Naive thymus-derived CD4-positive, alpha-beta T cell (primary cell): ENCODE measurements around the gene USP19. TPM values are rescaled to one million over a fixed set of nuclear protein-coding genes. Genes with fewer than 3 reads are reported as not detected.
A peak's percentile ranks its signal among the peaks of the same experiment; 100 is the strongest.

Experiments used
- ATAC-seq: fragments of 150-1000 bp; cut with Tn5 transposase; 2 replicates; pipeline ENCODE4 v1.10.0; 2021; ENCODE audit warnings: mild to moderate bottlenecking, moderate library complexity
- CTCF ChIA-PET: fragments of 350-600 bp; sonication (Branson Sonifier 250); formaldehyde crosslinking; loops from one replicate; lab custom pipeline; 2021; ENCODE audit warnings: antibody characterized with exemption; lab: Charles Lee
- POLR2A ChIA-PET: fragments of 350-600 bp; sonication (Branson Sonifier 250); formaldehyde crosslinking; loops from one replicate; lab custom pipeline; 2021; ENCODE audit warnings: antibody characterized with exemption, inconsistent platforms; lab: Charles Lee
- DNase-seq, 9 donors: peaks; one replicate each; pipeline versions ENCODE4 v3.0.0 to v3.0.0-alpha.2; 2020 to 2022; ENCODE audit warnings: mixed read lengths in 1 of 9
- H3K27ac ChIP-seq: one replicate; pipeline ENCODE4 v1.7.0; 2013; ENCODE audit warnings: mild to moderate bottlenecking, low read depth, low read length, moderate library complexity
- H3K27me3 ChIP-seq, 2 donors: one replicate each; pipeline ENCODE4 v1.7.0; 2013; ENCODE audit warnings: low read length in 2 of 2, mild to moderate bottlenecking in 2 of 2, moderate library complexity in 2 of 2; ENCODE audit not compliant: control insufficient read depth in 2 of 2, insufficient read depth in 2 of 2
- H3K36me3 ChIP-seq, 3 experiments: 1 replicate in 2 of 3; 2 replicates in 1 of 3; pipeline ENCODE4 v1.7.0; 2013; ENCODE audit warnings: low read length in 3 of 3, mild to moderate bottlenecking in 3 of 3, moderate library complexity in 1 of 3; ENCODE audit not compliant: insufficient read depth in 3 of 3, control insufficient read depth in 2 of 3
- H3K4me1 ChIP-seq, 2 donors: one replicate each; pipeline ENCODE4 v1.7.0; 2013; ENCODE audit warnings: low read length in 2 of 2, mild to moderate bottlenecking in 2 of 2, moderate library complexity in 1 of 2; ENCODE audit not compliant: control insufficient read depth in 2 of 2, insufficient read depth in 2 of 2
- H3K4me3 ChIP-seq: 2 replicates; pipeline ENCODE4 v1.7.0; 2013; ENCODE audit warnings: mild to moderate bottlenecking, low read length
- H3K9me3 ChIP-seq, 3 experiments: 1 replicate in 2 of 3; 2 replicates in 1 of 3; pipeline ENCODE4 v1.7.0; 2013; ENCODE audit warnings: low read length in 3 of 3; ENCODE audit not compliant: control insufficient read depth in 2 of 3
- H3K27ac Mint-ChIP-seq, 9 donors: one replicate each; pipeline ENCODE4 v1.8.0; 2020 to 2022; ENCODE audit warnings: mixed read lengths in 9 of 9, mild to moderate bottlenecking in 8 of 9, moderate library complexity in 5 of 9, inconsistent platforms in 2 of 9
- H3K27me3 Mint-ChIP-seq, 5 donors: one replicate each; pipeline ENCODE4 v1.8.0; 2021 to 2022; ENCODE audit warnings: mixed read lengths in 5 of 5, mild to moderate bottlenecking in 1 of 5
- H3K36me3 Mint-ChIP-seq, 5 donors: one replicate each; pipeline ENCODE4 v1.8.0; 2020 to 2022; ENCODE audit warnings: mixed read lengths in 5 of 5, mild to moderate bottlenecking in 3 of 5, inconsistent platforms in 1 of 5
- H3K4me1 Mint-ChIP-seq, 7 donors: one replicate each; pipeline ENCODE4 v1.8.0; 2020 to 2022; ENCODE audit warnings: mixed read lengths in 7 of 7, mild to moderate bottlenecking in 3 of 7, inconsistent platforms in 1 of 7
- H3K4me3 Mint-ChIP-seq, 10 donors: one replicate each; pipeline ENCODE4 v1.8.0; 2020 to 2022; ENCODE audit warnings: mild to moderate bottlenecking in 10 of 10, mixed read lengths in 10 of 10, moderate library complexity in 6 of 10, inconsistent platforms in 2 of 10
- H3K9me3 Mint-ChIP-seq, 11 donors: one replicate each; pipeline ENCODE4 v1.8.0; 2020 to 2022; ENCODE audit warnings: mixed read lengths in 11 of 11, mild to moderate bottlenecking in 4 of 11, inconsistent platforms in 1 of 11, moderate library complexity in 1 of 11
- intact Hi-C, 2 donors: fragments of 100-400 bp; cut with micrococcal nuclease; formaldehyde crosslinking; loops; one replicate each; pipeline ENCODE4 v1.15.1; 2023
- polyA plus RNA-seq, 2 donors: library from polyadenylated mRNA; unstranded; fragments of 300-500 nt; fragmentation: Illumina TruSeq; gene quantifications; one replicate each; pipeline ENCODE4 v1.2.3, GENCODE V29; 2021
- total RNA-seq, 6 experiments: library from RNA in 5 of 6; stranded (reverse) in 5 of 6; gene quantifications; 1 replicate in 5 of 6; 2 replicates in 1 of 6; pipeline ENCODE4 v1.2.3 and lab custom pipeline; 2021 to 2026

Gene USP19
- total and polyA plus RNA-seq, 7 experiments from 2014 or later: 29.9 to 106 (median 70.8) TPM

- ChIA-PET CTCF (interaction anchor here (0.7 kb wide), 1 partner anchor 682 kb away, joined by 3 read pairs; no protein-coding TSS in a partner anchor), POLR2A (interaction anchor here (3.9 to 7.8 kb wide), 2 partner anchors 15 to 30 kb away, joined by 61 to 84 read pairs; partner anchors contain the start of genes QARS1 and QRICH1)
- Mint-ChIP-seq H3K27me3 (no peaks in the 10 kb centered on the region), H3K36me3 (peaks cover 0 to 5% (median under 1%) of the 10 kb centered on the region in 5 donors), H3K27ac (peak overlapping the region; percentile 83 to 96 (median 91)), H3K4me1 (peaks cover 0 to 28% (median 21%) of the 10 kb centered on the region in 7 donors), H3K4me3 (peak overlapping the region in 2 of 10 donors; percentile 83 to 90), H3K9me3 (no peaks in the 10 kb centered on the region)
- peaks cover 17 to 24% of the 10 kb centered on the region in 2 donors for H3K4me1 ChIP-seq
- H3K36me3 ChIP-seq: peaks cover 6 to 24% (median 8%) of the 10 kb centered on the region in 3 experiments
- no peak overlapping the region for H3K4me3 ChIP-seq
- no peaks in the 10 kb centered on the region for H3K27me3 ChIP-seq
- no peak for DNase-seq
- no peak overlapping the region for H3K27ac ChIP-seq
- no peaks in the 10 kb centered on the region for H3K9me3 ChIP-seq
- no peak for ATAC-seq
- intact Hi-C loops: loop anchor here in 1 of 2 donors (5.0 kb wide), 1 partner anchor 405 kb away; the partner anchor contains the start of gene IP6K2
Measured at GRCh38 chr3:49122451-49122850, 1.8 kb upstream of the USP19 start.

- Histone ChIP-seq H3K36me3 (peaks cover 10 to 28% (median 12%) of the 10 kb centered on the region in 3 experiments), H3K27me3 (no peaks in the 10 kb centered on the region), H3K27ac (peak overlapping the region; percentile 92), H3K4me3 (no peak overlapping the region), H3K9me3 (no peaks in the 10 kb centered on the region), H3K4me1 (peaks cover 17 to 27% of the 10 kb centered on the region in 2 donors)
- H3K4me3 Mint-ChIP-seq: peak overlapping the region; percentile 35 to 97 (median 85)
- H3K27ac Mint-ChIP-seq: peak overlapping the region; percentile 83 to 96 (median 91)
- H3K27me3 Mint-ChIP-seq: no peaks in the 10 kb centered on the region
- H3K36me3 Mint-ChIP-seq: peaks cover 0 to 7% (median 3%) of the 10 kb centered on the region in 5 donors
- ChIA-PET POLR2A (interaction anchor here (1.2 to 7.8 kb wide), 7 partner anchors 10 to 218 kb away, joined by 3 to 84 read pairs (median 16); partner anchors contain the start of genes LAMB2, NDUFAF3, QARS1 and QRICH1), CTCF (interaction anchor here (0.7 to 2.6 kb wide), 3 partner anchors 28 to 682 kb away, joined by 3 to 8 read pairs (median 6); partner anchors contain the start of gene QRICH1)
- no peak for ATAC-seq
- no peaks in the 10 kb centered on the region for H3K9me3 Mint-ChIP-seq
- intact Hi-C loops: loop anchor here in 1 of 2 donors (5.0 kb wide), 1 partner anchor 405 kb away; the partner anchor contains the start of gene IP6K2
- DNase-seq: no peak
- peaks cover 0 to 31% (median 21%) of the 10 kb centered on the region in 7 donors for H3K4me1 Mint-ChIP-seq
Measured at GRCh38 chr3:49122022-49122421, 1.4 kb upstream of the USP19 start.

GRCh38 chr3:49121132-49121736, 611 bp upstream of the USP19 start:
- Histone ChIP-seq H3K4me3 (peak overlapping the region; percentile 70), H3K36me3 (peaks cover 12 to 36% (median 18%) of the 10 kb centered on the region in 3 experiments), H3K27me3 (no peaks in the 10 kb centered on the region), H3K4me1 (peaks cover 17 to 27% of the 10 kb centered on the region in 2 donors), H3K27ac (peak overlapping the region; percentile 92), H3K9me3 (no peaks in the 10 kb centered on the region)
- no peaks in the 10 kb centered on the region for H3K27me3 Mint-ChIP-seq
- DNase-seq: peak in 1 of 9 donors; percentile 20
- ChIA-PET POLR2A (interaction anchor here (0.6 to 7.8 kb wide), 25 partner anchors 9 to 819 kb away, joined by 3 to 84 read pairs (median 4); partner anchors contain the start of genes ARIH2, CCDC71, DAG1 and IMPDH2), CTCF (interaction anchor here (0.5 to 2.6 kb wide), 5 partner anchors 9 to 136 kb away, joined by 3 to 8 read pairs (median 6); partner anchors contain the start of gene QRICH1)
- intact Hi-C loops: loop anchor here (2.0 to 5.0 kb wide), 3 partner anchors 38 to 404 kb away; partner anchors contain the start of genes CCDC71 (in 1 of the 2) and IP6K2 (in 1 of the 2)
- peaks cover 0 to 9% (median 7%) of the 10 kb centered on the region in 5 donors for H3K36me3 Mint-ChIP-seq
- H3K27ac Mint-ChIP-seq: peak overlapping the region; percentile 83 to 96 (median 91)
- no peaks in the 10 kb centered on the region for H3K9me3 Mint-ChIP-seq
- no peak for ATAC-seq
- peaks cover 0 to 31% (median 24%) of the 10 kb centered on the region in 7 donors for H3K4me1 Mint-ChIP-seq
- peak overlapping the region; percentile 80 to 97 (median 88) for H3K4me3 Mint-ChIP-seq

DNA sequence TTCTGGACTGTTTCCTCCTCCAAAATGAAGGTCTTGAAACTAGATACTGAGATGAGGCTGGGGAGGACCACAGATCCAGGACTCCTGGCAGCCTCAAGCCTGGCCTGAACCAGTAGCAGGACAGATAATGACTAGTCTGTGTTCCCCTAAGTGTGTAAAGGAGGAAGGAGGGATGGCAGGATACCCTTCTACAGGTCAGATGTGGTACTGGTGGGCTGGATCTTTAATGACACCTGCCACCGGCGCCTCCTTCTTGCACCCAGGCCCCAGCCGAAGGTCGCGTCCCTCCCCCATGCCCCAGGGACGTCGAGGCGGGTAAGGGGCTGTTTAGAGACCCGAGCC, 556 bp downstream of the USP19 start:
- Histone ChIP-seq H3K36me3 (peaks cover 23 to 48% (median 26%) of the 10 kb centered on the region in 3 experiments), H3K4me3 (peak overlapping the region; percentile 70), H3K27me3 (no peaks in the 10 kb centered on the region), H3K27ac (peak overlapping the region; percentile 92), H3K9me3 (no peaks in the 10 kb centered on the region), H3K4me1 (peaks cover 17 to 27% of the 10 kb centered on the region in 2 donors)
- ChIA-PET CTCF (interaction anchor here (1.2 to 2.6 kb wide), 2 partner anchors 37 to 135 kb away, joined by 6 read pairs; no protein-coding TSS in a partner anchor), POLR2A (interaction anchor here (0.6 to 7.8 kb wide), 14 partner anchors 13 to 484 kb away, joined by 3 to 84 read pairs (median 8); partner anchors contain the start of genes CCDC71, NDUFAF3, P4HTM and QARS1)
- H3K36me3 Mint-ChIP-seq: peaks cover 0 to 20% (median 11%) of the 10 kb centered on the region in 5 donors
- ATAC-seq: no peak
- peak overlapping the region; percentile 80 to 97 (median 88) for H3K4me3 Mint-ChIP-seq
- intact Hi-C loops: loop anchor here (1.0 to 5.0 kb wide), 12 partner anchors 16 to 554 kb away; partner anchors contain the start of genes CCDC71 (in 2 of the 2), KLHDC8B (in 2 of the 2), QARS1 (in 2 of the 2) and QRICH1 (in 2 of the 2)
- peak in 3 of 9 donors; percentile 10 to 35 (median 21) for DNase-seq
- H3K27ac Mint-ChIP-seq: peak overlapping the region; percentile 79 to 96 (median 94)
- peaks cover 0 to 31% (median 25%) of the 10 kb centered on the region in 7 donors for H3K4me1 Mint-ChIP-seq
- no peaks in the 10 kb centered on the region for H3K9me3 Mint-ChIP-seq
- no peaks in the 10 kb centered on the region for H3K27me3 Mint-ChIP-seq

DNA sequence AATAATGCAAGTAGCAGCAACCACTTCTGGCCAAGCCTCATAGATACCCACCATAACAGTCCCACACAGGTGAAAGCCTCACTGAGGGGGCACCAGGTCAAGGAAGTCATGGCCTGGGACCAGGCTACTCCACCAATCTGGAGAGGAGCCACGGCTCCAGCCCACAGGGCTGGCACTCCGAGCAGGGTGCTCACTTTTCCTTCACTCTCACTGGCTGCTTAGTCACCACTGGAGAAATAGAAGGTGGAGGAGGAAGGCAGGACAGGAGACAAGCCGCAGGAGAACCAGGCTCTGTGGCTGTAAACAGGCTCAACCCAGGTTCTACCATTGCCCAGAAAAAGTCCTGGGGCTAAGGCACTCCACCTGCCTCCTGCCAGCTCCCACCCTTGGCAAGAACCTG, 1.2 kb downstream of the USP19 start:
- DNase-seq (no peak), ATAC-seq (no peak)
- CTCF ChIA-PET: interaction anchor here (2.6 kb wide), 1 partner anchor 134 kb away, joined by 6 read pairs; no protein-coding TSS in a partner anchor
- Mint-ChIP-seq H3K27ac (peak overlapping the region in 8 of 9 donors; percentile 79 to 96 (median 92)), H3K9me3 (no peaks in the 10 kb centered on the region), H3K36me3 (peaks cover 0 to 23% (median 11%) of the 10 kb centered on the region in 5 donors), H3K27me3 (no peaks in the 10 kb centered on the region), H3K4me1 (peaks cover 0 to 31% (median 25%) of the 10 kb centered on the region in 7 donors), H3K4me3 (peak overlapping the region in 9 of 10 donors; percentile 80 to 97 (median 89))
- no peaks in the 10 kb centered on the region for H3K9me3 ChIP-seq
- H3K4me3 ChIP-seq: peak overlapping the region; percentile 70
- peaks cover 17 to 27% of the 10 kb centered on the region in 2 donors for H3K4me1 ChIP-seq
- POLR2A ChIA-PET: interaction anchor here (0.6 to 7.8 kb wide), 6 partner anchors 12 to 130 kb away, joined by 3 to 84 read pairs (median 19); partner anchors contain the start of genes P4HTM, QARS1 and QRICH1
- peaks cover 29 to 54% (median 31%) of the 10 kb centered on the region in 3 experiments for H3K36me3 ChIP-seq
- H3K27me3 ChIP-seq: no peaks in the 10 kb centered on the region
- intact Hi-C loops: no loop called here
- H3K27ac ChIP-seq: peak overlapping the region; percentile 92
